Activated CD4-positive, alpha-beta T cell treated with anti-CD3 and anti-CD28 coated beads for 4 hours (primary cell): ENCODE measurements around the gene FANCC.

Experiments used
- DNase-seq, 2 donors: peaks; one replicate each; pipeline ENCODE4 v3.0.0-alpha.2; 2020

FANCC gene

DNA sequence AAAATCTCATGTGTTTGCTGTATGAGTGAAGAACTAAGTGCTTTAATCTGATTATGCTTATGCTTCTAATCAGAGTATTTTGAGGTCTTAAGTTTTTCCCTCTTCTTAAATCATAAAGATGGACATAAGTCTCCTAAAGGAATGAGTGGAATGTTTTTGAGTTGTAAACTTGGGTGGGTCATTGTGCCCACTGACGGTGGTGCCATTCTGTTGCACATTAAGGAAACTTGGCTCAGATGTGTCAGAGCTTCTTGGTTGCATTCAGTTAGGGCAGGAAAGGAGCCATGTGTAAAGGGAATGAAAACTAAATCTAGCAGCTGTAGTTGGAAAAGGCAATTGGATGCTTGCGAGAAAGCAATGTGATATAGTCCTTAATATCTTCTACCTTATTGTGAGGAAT lies 256.6 kb downstream of the FANCC start:
- no peak for DNase-seq

DNA sequence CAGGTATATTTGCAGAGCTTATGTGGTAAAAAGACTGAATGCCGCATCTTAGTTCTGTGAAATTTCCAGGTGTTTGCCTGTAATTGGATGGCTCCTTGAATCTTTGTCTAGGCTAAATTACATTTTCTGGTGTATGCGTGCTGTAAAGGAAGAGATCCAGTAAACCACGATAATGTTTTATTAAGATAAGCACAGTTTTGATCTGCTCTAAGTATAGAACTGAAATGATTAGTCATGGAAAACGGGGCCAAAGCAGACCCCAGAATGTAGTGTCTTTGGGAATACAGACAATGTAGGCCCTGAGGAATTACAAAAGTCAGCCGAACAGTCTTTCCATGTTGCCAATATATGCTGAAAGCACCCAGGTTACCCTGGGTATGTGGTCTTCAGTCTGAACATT lies 257.3 kb downstream of the FANCC start:
- no peak for DNase-seq

DNA sequence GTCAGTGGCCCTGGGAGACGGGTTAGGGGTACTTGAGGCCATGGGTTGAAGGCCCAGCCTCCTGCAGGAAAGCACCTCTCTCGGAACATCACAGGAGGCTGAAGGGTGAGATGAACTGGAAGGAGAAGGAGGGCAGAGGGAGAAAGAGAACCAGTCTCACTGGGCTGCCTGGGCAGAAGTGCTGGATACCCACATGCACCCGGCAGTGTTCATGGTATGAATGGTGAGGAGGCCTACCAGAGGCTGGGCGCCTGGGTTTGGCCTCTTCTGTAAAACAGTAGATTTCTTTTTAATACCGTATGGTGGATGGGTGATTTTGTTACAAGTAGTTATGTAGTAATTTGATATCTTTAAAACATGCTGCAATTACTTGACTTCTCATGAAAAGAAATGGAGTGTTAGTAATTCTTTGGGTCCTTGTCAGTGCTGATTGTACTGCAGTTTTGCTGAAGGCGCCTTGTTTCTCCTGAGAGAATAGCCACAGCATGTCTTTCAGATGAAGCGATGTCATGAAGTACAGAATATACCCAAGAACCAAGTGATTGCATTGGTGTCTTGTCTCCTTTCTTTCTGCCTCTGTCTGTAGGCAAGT lies 258.6 kb downstream of the FANCC start:
- DNase-seq: no peak

DNA sequence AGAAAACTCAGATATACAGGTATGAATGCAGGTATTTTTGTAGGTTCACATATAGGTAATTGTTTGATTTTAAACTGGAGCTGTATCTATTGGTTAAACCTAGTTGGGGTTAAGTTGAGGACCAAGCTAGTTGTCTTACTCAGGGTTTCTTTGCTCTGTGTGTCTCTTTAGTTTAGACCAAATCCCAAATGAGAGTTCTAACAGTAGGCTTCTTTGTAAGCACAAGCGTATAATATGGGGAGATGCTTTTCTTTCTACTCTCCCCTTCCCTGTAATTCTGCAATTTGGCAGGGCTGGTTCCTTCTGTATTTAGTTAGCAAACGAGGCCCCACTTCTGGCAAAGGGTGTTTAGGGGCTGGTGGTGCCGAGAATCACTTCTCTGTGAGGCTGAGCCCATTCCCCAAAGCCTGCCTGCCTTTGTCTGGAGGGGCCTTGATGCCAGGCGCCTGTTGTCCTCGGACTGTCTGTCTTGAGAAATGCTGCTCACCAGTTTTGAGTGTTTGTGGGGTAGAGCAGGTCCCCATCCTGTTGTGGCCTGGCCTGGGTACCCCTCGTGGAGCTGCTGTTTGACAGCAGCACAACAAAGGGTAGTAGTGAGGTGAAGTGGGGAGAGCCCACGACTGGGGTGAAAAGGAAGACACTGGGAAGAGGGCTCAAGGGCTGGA lies 259.3 kb downstream of the FANCC start:
- no peak for DNase-seq

DNA sequence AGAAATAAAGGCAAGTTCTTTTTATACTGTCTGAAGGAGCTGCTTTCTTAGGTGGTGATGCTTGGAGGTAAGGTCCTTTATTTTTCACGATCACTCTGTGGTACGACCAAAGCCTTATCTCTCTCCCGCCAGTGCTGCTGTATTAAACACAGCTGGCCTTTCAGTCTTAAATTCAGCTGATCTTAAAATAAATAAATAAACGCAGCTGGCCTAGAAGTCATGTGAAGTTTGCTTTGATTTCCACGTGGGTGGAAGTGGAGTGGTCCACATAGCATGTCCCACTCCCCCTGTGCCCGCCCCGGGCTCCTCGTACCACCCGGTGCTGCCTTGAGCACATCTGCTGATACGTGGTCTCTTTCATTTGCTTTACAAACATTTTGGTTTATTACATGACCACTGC lies 260.4 kb downstream of the FANCC start:
- no peak for DNase-seq

DNA sequence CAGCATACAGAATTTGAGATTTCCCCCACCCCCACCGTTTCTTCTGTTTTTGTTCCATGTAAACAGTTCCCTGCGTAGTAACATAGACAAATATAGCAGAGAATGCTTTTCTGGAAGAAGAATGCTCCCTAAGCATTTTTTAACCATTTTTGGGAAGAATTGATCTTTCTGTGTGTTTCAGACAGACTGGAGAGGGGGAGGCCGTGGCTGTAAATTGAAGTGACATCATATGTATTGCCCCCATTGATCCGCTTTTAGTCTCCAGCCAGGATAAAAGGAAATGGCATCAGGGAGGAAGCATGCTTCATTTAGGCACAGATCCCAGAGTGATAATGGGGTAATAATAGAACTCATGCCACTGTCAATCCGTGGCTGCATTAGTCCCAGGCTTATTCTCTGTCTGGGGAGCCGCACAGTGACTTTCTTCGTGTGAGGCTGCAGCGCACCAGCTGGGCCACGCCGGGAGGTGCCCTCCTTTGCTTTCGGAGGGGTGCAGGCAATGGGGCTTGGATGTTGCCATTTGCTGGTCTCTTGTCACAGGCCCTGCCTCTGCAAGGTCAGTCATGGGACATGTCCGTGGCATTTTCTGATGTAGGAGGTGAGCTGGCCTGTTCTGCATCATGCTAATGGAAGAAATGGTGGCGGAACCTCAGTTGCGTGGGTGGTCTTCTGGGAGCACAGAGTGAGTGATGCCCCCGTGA lies 261.5 kb downstream of the FANCC start:
- no peak for DNase-seq

DNA sequence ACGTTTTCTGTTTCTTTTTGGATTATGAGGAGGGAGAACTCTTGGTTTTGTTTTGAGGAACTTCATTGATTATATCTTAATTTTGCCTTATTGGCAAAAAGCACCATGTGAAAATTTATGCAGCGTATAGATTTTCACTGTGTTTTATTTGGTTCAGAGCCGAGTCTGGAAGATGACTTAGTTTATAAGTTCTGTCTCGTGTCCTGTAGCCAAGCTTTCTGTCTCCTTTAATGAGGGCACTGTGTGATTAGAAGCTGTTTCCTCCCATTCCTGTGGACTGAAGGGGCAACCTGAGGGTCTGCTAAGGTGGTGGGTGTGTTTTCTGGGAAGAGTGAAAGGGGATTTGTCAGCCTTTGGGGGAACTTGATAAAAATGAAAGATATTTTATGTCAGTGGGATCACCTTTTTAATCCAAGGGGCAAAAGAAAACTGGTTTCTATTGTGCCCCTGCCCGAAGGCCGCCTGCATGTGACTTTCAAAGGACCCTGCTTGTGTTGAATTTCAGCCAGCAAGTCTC lies 262.1 kb downstream of the FANCC start:
- no peak for DNase-seq

DNA sequence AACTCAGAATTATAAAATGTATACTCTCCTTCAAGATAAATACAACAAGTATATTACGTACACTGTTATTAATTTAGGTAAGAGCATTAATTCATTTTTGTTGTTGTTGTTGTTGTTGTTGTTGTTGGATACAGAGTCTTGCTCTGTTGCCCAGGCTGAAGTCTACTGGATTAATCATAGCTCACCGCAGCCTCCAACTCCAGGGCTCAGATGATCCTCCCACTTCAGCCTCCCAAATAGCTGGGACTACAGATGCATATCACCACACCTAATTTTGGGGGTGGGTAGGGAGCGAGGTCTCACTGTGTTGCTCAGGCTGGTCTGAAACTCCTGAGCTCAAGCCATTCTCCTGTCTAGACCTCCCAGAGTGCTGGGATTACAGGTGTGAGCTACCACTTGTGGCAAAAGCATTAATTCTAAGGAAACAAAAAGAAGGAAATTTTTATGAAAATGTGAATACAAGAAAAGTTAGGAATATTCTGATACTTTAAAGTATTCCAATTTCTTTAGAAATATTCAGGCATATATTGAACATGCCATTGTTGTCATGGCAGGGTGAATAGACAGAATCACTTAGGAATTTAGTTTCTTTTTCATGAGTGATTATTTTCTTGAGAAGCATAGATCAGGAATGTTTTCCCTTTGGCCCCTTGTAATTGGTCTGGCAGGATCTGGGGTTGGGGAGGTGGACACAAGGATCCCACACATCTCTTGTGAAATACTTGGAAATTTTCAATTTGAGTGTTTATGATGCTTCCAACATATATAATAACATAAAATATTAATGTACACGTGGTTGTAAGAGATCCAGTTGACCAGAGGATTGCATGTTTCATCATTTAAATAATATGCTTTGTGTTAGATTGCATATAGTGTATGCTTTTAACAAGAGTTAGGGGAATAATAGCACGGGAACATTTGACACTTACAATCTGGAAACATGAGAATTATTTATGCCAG lies 263.6 kb downstream of the FANCC start:
- no peak for DNase-seq

DNA sequence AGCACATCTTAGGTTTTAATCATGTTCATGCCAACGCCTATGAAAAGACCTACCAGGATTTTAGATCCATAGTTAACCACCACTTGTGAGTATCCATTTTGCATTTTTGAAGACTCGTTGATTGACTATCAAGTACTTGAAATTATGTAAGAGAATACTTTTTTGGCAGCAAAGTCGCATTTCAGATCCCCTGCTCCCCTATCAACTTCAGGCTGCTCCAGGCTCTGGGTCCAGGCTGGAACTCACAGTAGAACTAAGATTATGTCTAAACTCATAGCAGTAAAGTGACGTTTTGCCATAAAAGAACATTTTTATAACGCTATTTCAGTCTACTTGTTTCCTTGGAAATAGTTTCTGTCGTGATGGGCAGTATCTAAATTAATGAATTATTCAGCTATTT lies 267.7 kb downstream of the FANCC start:
- no peak for DNase-seq
